Measurements from ENCODE around the gene GPR31.
A peak's percentile ranks its signal among the peaks of the same experiment; 100 is the strongest.
"Not testable (repeated sequence)": the region's sequence is repeated elsewhere in the genome, so short reads cannot be mapped to it uniquely, and the experiment has no call there.

Gene GPR31

DNA sequence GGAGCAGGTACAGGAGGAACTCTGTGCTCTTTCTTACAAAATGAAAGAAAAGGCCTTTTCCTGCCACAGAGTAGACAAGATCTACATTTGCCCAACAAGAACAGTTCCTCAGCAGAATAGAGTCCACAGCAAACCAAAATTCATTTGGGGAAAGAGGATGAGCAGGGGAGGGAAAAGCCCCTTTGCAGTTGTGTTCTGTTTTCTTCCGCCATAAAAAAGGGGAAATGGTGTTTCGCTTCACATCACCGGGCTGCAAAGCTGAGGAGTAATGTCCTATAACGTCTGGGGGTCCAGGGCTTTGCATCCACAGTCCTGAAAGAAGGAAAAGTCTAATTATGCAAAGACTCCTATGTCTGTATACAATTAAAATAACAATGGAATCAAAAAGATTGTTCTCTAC is at the start of gene GPR31:
Gene GPR31 (minus strand): TSS at position 118 of the 400 bp plus-strand sequence. CDS start 149 bp downstream, outside the sequence.
- no peak for DNase-seq

GRCh38 chr6:167207527-167207926 is 49.7 kb upstream of the GPR31 start:
- no peak for DNase-seq

DNA sequence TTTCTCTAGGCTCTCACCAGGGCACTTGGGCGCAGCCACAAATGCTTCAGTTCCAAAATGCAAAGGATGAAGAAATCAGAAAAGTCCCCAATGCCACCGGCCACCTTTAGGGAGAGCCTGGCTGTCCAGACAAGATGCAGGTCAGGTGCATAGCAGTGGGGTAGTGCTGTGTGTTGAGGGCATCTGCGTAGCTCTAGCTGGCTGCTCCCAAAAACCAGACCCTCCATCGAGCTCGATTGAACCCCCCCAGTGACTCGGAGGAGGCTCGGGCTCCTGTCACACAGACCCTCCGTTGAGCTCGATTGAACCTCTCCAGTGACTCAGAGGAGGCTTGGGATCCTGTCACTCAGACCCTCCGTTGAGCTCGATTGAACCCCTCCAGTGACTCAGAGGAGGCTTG is 47.5 kb upstream of the GPR31 start:
- not testable (repeated sequence) for DNase-seq

- DNase-seq = not testable (repeated sequence)
Measured at GRCh38 chr6:167204059-167204348, 46.2 kb upstream of the GPR31 start.

DNA sequence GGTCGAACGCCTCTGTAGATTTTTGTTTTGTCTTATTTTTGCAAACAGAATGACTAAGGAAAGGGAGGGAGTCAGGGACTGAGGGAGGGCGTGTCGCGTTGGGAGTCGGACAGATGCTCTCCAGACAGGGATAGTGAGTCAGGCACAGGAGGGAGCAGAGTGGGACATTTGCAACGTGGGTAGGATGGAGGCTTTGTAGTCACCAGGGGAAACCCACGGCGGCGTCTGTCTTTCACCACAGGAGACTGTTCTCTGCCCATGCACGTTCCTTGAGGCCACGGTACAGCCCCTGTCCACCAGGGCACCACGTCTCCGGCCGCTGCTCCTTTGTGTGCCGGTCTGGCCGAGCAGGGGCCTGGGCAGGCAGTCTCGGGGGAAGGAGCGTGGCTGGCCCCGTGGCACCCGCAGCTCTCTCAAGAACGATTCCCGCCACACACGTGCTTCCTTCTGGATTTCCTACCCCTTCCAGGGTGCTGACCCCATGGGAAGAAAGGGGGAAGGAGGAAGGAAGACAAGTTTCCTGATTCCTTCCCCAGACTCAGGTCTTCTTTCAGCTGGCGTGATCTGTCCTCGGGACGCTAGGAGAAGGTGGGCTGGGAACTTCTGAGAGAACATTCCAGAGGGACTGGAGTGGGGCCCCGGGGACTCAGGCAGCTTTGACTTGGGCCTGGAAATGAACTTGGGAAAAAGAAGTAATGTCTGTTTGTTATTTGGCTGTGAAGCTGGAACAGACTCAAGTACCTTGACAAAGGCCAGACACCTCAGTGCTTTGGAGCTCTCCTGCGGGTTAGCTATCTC is 45.7 kb upstream of the GPR31 start:
- not testable (repeated sequence) for DNase-seq

GRCh38 chr6:167202613-167203012 is 44.8 kb upstream of the GPR31 start:
- DNase-seq = not testable (repeated sequence)

DNA sequence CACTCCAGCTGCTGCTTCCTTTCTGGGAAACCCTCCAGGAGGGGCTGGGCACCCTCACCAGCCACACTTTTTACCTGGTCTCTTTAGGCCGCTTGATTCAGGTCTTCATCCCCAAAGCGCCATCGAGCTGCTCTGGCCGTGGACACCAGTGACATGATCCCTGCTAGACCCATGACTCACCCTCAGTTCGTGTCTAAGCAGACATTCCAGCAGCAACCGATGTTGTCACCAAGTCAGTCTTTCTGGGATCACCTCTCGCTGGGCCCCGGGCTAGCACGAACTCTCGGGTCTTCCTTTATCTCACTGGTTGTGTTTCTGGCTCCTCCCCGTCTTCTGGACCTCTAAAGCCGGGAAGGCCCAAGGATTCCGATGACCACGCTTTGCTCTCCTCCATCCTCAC is 43.0 kb upstream of the GPR31 start:
- no peak for DNase-seq

DNA sequence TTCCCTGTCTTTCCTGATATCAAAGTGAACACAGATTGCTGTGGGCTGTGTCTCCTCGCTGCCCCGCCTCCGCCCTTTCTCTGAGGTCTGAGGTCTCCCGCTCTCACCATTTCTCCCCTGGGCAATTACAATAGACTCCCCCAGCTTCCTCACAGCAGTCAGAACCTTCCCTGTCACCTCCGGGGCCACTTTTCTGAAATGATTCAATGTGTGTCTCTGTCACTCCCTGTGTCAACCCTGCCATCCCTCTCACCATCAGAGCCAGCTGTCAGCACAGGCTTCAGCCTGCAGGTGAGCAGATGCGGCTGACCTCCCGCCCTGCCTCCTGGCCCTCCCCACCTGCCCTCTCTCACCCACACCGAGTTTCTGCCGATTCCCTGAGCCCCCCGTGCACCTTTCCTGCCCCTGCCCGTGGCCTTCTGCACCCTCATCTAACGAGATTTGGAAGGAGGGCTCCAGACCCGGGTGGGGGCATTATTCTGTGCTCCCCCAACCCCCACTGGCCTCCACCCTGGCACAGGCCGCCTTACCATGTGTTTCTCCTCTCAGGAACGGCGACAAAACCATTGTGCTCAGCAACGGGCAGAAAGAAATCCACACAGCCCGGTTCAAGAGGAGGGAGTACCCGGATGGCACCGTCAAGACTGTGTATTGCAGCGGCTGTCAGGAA is 38.3 kb upstream of the GPR31 start:
- not testable (repeated sequence) for DNase-seq

- DNase-seq = not testable (repeated sequence)
Measured at GRCh38 chr6:167193515-167194125, 35.8 kb upstream of the GPR31 start.

GRCh38 chr6:167191043-167191583 is 33.3 kb upstream of the GPR31 start:
- not testable (repeated sequence) for DNase-seq

DNA sequence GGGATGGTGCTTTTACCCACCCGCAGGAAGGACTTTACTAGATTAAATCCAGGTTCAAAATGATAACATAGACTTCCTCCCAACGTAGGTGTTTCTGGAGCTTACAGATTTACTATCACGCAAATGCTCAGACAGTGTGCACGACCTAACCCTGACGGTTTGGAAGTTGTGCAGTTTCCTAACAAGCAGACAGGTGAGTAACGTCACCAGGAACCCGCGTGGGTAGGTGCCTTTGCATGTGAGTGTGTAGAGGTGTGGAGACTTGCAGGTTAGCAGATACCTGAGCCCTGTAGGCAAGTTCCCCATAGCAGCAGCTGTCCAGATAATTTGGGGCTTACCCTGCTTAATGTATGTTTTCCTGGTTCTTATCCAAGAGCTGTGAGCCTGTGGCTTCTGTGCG is 29.5 kb upstream of the GPR31 start:
- DNase-seq = not testable (repeated sequence)

DNA sequence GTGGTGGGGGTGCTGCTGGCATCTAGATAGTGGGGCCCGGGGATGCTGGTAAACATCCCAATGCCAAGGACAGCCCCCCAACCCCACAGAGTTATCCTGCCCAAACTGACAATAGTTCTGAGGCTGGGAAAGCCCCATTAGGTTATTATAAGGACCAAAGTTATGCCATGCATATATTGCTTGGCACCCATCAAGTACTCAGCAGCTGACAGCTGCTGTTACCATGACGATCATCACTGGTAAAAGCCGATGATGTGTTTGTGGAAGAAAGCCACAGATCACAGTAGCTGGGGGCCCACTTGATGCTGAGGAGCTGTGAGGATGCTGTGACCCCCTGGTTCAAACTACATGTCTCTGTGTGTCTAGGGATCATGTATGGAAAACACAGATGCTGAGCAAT is 27.3 kb upstream of the GPR31 start:
- peak; percentile 14 for DNase-seq

DNA sequence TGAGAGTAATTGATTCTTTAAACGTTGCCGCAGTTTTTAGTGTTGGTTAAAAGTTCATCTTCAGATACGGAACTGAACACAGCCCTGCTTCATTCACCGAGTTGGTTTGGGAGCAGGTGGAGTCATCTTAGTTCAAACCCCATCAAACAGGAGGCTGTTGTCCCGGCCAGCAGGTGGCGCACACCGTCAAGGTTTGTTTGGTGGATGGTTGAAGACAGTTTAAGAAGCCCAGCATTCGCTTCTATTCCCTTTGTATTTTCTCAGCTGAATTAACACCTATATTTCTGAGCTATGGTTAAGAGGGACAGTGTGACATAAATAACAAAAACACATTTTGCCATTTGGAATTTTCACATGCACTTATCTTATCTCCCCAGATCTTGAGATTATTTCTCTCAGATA is 25.1 kb upstream of the GPR31 start:
- DNase-seq = not testable (repeated sequence)

GRCh38 chr6:167181351-167181750 is 23.6 kb upstream of the GPR31 start:
- DNase-seq = not testable (repeated sequence)

DNA sequence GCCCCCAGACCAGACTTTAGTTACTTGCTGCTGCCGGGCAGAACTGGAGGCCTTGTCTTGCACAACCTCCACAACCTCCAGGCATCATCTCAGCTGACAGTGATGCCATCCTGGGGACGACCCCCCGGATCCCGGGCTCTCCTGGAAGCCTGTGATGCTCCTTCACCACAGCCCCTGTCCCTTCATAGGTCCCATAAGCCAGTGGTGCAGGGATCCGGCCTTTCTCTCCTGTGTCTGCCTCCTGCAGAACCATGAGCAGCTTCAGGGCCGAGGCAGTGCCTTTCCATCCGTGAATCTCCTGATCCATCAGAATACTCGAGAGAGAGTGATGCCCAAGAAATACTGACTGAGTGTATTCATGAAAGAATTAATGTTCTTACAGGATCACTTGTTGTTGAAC is 22.3 kb upstream of the GPR31 start:
- DNase-seq = not testable (repeated sequence)

DNA sequence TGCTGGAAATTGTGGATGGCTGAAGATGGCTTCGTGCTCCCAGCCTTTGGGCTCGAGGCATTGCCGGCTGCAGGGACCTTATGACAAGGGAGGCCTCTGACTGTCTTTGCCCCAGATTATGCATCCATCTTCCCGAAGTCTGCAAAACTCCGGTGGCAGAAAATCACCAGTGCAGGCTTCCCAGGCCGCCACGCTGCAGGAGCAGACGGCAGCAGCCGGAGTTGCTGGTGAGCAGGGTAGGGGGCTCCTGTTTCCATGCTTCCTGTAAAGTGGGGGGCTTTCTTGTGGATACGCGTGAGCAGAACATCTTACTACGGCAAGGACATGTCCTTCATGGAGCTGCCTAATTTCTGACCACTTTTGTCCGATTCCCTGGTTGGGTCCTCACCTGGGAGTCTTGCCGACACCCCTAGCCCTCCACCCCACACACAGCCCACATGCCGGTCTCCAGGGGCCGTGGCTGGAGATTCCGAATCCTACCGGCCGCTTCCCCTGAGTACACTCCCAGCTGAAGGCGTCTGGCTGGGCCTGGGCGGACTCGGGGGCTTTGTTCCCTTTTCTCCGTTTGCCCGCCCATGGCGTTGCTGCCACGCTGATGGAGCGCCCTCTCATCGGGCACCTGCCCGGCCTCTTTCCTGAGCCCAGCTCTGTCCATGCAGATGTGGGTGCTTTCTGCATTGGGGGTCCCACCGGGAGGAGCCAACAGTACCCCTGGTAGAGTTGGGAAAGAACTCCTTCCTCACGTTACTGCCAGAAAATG is 21.3 kb upstream of the GPR31 start:
- DNase-seq = not testable (repeated sequence)

GRCh38 chr6:167177271-167177670 is 19.5 kb upstream of the GPR31 start:
- DNase-seq = not testable (repeated sequence)

GRCh38 chr6:167172011-167172410 is 14.2 kb upstream of the GPR31 start:
- DNase-seq = not testable (repeated sequence)

GRCh38 chr6:167171300-167171699 is 13.5 kb upstream of the GPR31 start:
- DNase-seq = not testable (repeated sequence)

- not testable (repeated sequence) for DNase-seq
Measured at GRCh38 chr6:167169867-167170266, 12.1 kb upstream of the GPR31 start.

- not testable (repeated sequence) for DNase-seq
Measured at GRCh38 chr6:167168296-167168695, 10.5 kb upstream of the GPR31 start.

- DNase-seq = not testable (repeated sequence)
Measured at GRCh38 chr6:167167699-167168098, 9.9 kb upstream of the GPR31 start.

Measured in NCI-H1105 treated with DMSO at 0.1 percent for 48 hours (cell line).